Measurements from ENCODE around the gene GKN2.

DNA sequence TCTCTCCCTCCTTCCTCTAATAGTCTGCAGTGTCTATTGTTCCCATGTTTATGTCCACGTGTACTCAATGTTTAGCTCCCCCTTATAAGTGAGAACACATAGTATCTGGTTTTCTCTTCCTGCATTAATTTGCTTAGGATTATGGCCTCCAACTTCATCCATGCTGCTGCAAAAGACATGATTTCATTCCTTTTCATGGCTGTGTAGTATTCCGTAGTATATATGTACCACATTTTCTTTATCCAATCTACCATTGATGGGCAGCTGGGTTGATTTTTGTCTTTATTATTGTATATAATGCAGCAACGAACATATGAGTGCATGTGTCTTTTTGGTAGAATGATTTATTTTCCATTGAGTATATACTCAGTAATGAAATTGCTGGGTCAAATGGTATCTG is 13.8 kb downstream of the GKN2 start:
- no peak for TF ChIP-seq POLR2AphosphoS5 (IDR thresholded peaks at IDR 0.05; ENCODE audit: low read depth, low read length)
- TF ChIP-seq POLR2A (IDR thresholded peaks at IDR 0.05; ENCODE audit: low read depth, low read length): no peak
